Frontal cortex (tissue), 4 donors: ENCODE data around the gene GPSM1. TPM values are rescaled to one million over a fixed set of nuclear protein-coding genes. Genes with fewer than 3 reads are reported as not detected.
A peak's percentile ranks its signal among the peaks of the same experiment; 100 is the strongest.
"Not testable (repeated sequence)": the region's sequence is repeated elsewhere in the genome, so short reads cannot be mapped to it uniquely, and the experiment has no call there.

Experiments used
- DNase-seq, 2 donors: peaks; one replicate each; pipeline ENCODE4 v3.0.0; 2012; ENCODE audit warnings: low spot score in 2 of 2
- FAIRE-seq: peaks from 2 replicates; lab custom pipeline; 2012; peaks lifted over from hg19 to GRCh38; lab: Jason Lieb, UNC
- total RNA-seq: library from RNA; depleted of rRNA; stranded (reverse); fragments of >200 nt; gene quantifications from one replicate; pipeline ENCODE4 v1.2.3, GENCODE V29; 2014
- donor health status: control.
- donor health status: control.
- donor health status: control.

Gene GPSM1
- total RNA-seq, 1 donor from 2014 or later, result 71.7 TPM

GRCh38 chr9:136313111-136314055 lies 14.0 kb upstream of the GPSM1 start:
- FAIRE-seq (no peak), DNase-seq (no peak)

- DNase-seq (no peak), FAIRE-seq (no peak)
These were observed 13.3 kb upstream of the GPSM1 start for GRCh38 chr9:136314056-136314416.

GRCh38 chr9:136314944-136315343 lies 12.4 kb upstream of the GPSM1 start:
- FAIRE-seq (no peak), DNase-seq (no peak)

GRCh38 chr9:136316271-136316751 lies 11.0 kb upstream of the GPSM1 start:
- FAIRE-seq (no peak), DNase-seq (no peak)

- DNase-seq (no peak), FAIRE-seq (no peak)
These were observed 10.3 kb upstream of the GPSM1 start for GRCh38 chr9:136316896-136317676.

GRCh38 chr9:136317695-136318094 lies 9.6 kb upstream of the GPSM1 start:
- no peak for DNase-seq
- FAIRE-seq, result no peak

GRCh38 chr9:136318111-136318775 lies 9.1 kb upstream of the GPSM1 start:
- FAIRE-seq, result no peak
- DNase-seq, result no peak

GRCh38 chr9:136318776-136319241 lies 8.5 kb upstream of the GPSM1 start:
- DNase-seq, result no peak
- FAIRE-seq, result no peak

GRCh38 chr9:136319244-136319643 lies 8.1 kb upstream of the GPSM1 start:
- not testable (repeated sequence) for DNase-seq, FAIRE-seq

- FAIRE-seq, DNase-seq: not testable (repeated sequence)
These were observed 7.4 kb upstream of the GPSM1 start for GRCh38 chr9:136319955-136320354.

GRCh38 chr9:136320972-136321371 lies 6.4 kb upstream of the GPSM1 start:
- FAIRE-seq, DNase-seq: not testable (repeated sequence)

- FAIRE-seq, result no peak
- no peak for DNase-seq
These were observed 5.8 kb upstream of the GPSM1 start for GRCh38 chr9:136321561-136321960.

- FAIRE-seq (no peak), DNase-seq (no peak)
These were observed 4.5 kb upstream of the GPSM1 start for GRCh38 chr9:136322756-136323330.

GRCh38 chr9:136323371-136323789 lies 4.0 kb upstream of the GPSM1 start:
- no peak for DNase-seq
- no peak for FAIRE-seq

- DNase-seq (no peak), FAIRE-seq (no peak)
These were observed 2.6 kb upstream of the GPSM1 start for GRCh38 chr9:136324501-136325300.

- no peak for DNase-seq
These were observed 2.0 kb upstream of the GPSM1 start for GRCh38 chr9:136325358-136325757.

GRCh38 chr9:136326061-136326760 lies 1.1 kb upstream of the GPSM1 start:
- DNase-seq (peak; percentile 64 to 66), FAIRE-seq (no peak)

More at GRCh38 chr9:136325358-136325757, 2.0 kb upstream of the GPSM1 start:
- FAIRE-seq, result no peak

GRCh38 chr9:136326761-136327303 lies 507 bp upstream of the GPSM1 start:
- FAIRE-seq (no peak), DNase-seq (no peak)
